HG02943 (cell line): ENCODE results near the gene SEC24D.

Experiments
- ATAC-seq: cut with Tn5 transposase; IDR thresholded peaks from one replicate; pipeline ENCODE4 v1.9.1; 2021; ENCODE audit warnings: mild to moderate bottlenecking, low read depth, moderate library complexity; ENCODE audit not compliant: unreplicated experiment

The SEC24D gene

DNA sequence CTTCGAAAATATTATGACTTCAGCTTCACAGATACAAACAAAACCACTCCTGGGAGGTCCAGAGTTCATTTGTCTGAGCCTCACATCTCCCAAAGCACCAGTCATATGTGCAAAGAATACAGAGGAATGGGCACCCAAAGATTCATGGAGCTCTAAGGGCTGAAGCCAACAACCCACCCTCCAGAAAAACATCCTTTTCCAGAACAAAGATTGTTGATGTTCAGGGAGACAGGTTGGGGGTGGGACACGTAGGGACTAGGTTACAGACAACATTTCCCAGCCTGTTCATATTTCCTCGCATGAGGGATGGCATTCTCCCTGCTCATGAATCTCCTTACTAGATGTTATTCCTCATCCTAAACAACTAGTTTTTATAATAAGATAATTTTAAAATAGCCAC lies 79.5 kb downstream of the SEC24D start:
- ATAC-seq, result no peak

DNA sequence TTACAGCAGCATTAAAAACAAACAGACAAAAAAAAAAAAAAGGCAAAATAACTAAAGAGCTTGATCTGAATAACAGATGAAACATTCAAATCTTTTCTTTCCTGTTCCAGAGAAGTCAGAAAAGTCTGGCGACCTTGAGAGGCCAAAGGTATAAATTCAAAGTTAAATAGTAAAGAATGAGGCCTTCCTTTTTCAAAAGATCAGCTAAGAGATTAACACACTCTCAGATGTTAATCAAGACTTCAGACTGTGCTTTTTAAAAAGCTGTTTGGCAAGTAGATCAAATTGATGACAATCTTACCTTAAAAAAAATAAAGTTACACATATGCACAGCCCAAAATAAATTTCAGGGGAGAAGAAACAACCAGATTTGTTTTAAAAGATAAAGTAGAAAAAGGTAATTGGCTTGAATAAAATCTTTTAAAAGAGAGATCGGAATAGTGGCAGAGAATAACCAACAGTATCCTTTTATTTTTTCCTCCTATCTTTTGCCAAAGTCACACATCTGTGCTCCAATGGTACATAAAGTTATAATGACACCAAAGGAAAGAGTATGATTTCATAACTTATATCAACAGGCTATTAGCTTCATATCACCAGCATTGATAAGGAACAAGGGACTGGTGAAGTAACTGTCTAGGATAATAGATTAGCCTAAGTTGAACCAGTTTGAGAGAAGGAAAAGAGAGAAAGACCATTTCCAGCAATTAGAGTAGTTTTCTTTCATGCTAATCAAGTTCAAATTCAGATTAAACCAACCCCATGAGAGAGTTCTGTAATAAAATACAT lies 80.3 kb downstream of the SEC24D start:
- no peak for ATAC-seq

DNA sequence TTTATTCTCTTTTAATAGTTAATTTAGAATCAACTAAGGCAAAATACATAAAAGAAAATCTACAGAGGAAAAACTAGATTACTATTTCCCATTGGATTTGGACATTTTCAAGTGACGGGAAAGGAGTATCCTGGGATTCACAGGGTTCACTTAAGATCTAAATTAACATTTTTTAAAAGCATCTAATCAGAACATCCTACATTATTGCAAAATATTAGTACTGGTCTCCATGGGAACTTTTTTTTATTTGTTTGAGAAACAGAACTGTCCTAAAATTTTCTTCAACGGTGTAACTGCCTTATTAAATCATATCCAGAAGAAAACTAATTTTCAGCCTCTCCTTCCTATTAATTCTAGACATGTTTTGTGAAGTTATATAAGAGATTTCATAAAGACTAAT lies 81.0 kb downstream of the SEC24D start:
- ATAC-seq, result no peak

DNA sequence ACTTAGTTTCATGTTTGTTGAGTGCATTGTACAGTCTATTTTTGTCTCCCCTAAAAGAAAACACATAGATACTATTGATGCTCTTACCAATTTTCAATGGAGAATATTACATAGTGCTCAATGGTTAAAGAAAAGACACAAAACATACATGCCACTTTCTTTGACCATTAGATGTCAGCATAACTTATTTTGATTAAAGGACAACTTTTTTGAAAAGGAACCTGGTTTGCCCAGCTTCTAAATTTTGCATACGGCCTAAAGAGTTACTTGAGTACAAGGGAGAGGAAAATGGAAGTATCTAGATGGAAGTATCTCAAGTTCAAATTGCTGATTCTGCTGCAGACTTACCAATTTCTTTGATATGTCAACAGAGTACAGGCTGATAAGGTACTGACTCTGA lies 82.2 kb downstream of the SEC24D start:
- ATAC-seq, result no peak

DNA sequence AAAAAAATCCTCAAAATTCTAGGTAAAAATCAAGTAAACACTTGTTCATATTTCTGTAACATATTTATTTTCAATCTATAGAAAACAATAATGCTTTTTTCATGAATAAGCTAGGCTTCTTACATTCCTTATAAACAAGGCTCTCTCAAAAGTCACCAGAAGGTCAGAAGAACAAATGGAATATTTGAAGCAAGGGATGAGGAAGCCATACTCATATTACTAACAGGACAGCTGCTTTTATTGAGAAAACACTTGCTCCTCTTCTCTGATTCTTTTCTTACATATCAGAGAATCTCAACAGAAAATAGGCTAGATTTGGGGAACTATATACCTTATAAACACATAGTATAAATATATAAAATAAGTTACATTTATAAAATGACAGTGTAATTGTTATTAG lies 82.8 kb downstream of the SEC24D start:
- ATAC-seq, result no peak

DNA sequence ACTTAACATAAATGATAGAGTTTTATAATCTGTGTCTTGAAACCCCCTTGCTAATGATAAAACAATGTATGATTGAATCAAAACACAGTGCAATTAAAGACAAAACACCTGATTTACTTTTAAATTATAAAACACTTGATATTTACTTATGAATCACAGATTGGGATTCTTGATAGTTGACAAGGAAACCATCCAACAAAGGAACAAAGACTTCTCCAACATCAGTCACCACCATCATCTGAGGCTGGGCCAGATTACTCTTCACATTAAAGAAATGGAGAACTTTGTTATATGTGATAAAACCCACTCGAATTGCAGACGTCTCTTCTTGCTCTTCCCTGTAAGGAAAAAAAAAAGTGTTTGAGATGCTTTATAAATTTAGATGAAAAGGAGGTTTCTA lies 83.4 kb downstream of the SEC24D start:
- no peak for ATAC-seq

DNA sequence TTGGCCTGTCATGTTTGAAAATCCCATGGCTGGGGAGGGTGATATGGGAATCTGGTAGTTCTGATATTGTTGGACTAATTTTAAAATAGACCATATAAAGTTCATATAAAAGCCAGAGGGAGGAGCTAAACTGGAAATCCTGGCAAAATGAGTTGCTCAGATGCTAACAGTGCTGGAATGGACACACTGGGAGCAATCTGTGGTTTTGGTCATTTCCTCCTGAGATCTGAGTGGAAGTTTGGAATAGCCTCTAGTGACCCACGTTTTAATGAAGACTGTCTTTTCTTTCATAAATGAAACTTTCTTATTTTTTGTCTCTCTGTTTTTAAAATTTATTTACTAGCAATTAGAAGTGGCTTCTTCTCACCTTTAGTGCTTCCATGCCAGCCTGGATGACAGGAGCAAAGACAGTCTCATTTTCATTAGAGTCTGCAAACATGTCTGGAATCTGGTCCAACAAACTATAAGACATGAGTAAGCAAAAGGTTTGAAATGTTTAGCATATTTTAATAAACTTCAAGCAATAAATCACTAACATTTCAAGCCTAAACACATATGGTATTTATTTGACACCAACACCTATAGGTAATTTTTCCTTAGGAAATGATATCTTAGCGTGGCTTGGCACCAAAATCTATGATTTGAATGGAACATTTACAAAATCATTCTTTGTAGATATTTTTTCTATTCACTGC lies 84.2 kb downstream of the SEC24D start:
- ATAC-seq, result no peak

DNA sequence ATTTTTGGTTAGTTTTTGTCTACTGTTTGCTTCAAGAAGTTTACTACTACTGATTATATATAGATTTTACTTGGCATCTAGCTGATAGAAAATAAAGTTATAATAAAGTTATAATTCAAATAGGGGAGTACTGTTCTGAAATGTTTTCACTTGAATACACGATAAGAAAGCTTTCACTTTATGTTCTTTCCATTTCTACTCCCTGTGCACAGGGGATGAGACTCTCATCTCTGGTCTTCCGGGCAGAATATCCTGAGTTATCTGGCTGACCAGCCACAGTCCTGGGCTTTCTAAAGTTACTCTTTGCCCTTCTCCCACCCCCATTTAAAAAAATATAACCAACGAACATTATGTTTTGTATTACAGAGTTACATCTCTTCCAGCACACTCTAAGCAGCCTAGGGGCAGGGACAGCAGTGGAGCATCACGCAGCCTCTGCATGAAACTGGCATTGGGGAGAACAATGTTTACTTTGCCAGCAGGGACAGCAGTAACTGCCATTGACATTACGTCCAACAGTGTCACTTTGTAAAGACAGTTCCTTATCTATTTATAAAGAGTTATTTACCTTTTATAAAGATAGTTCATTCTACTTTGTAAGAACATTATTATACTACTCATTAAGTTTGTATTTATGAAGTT lies 86.5 kb downstream of the SEC24D start:
- ATAC-seq, result no peak

DNA sequence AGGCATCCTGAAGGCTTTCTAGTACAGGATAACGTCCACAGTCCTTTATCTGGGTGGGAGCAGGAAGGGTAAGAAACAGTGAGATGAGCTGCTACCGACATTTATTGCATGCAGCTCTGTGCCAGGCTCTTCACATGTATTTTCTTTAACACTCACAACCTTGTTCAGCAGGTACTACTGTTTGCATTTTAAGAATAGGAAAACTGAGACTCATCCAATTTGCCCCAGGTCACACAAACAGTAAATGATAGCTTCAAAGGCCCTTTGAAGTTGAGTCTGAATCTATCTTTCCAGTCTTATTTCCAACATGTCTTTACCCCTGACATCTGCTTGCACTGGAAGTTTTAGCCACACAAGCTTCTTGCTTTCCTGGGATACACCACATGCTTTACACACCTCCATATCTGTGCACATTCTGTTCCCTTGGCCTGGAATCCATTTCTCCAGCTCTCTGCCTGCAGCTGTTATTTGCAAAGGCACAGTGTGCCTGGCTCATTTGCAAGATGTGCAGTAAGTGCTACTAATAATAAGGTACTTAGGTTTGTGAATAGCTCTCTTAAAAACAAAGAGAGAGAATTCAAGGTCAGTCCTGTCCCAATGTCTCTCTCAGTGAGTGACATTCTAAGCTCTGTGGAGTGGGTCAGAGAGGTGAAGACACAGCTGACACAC lies 89.5 kb downstream of the SEC24D start:
- ATAC-seq, result no peak

DNA sequence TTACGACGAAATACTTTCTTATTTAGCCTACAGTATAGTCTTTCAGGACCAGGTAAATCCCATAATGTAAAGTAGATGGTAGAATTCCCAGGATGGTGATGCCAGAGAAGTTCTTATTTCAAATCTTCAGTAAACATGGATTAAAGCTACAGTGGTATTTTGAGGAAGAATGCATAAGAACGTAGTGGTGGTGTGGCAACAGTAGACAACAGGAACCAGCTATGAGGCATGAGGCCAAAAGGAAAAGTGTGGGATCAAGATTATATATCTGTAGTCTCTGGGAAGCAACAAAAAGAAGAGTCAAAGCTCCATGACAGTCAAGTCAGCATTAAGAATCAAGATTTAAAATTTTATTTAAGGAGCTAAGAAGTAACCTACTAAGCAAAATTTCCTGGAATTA lies 90.6 kb downstream of the SEC24D start:
- no peak for ATAC-seq

DNA sequence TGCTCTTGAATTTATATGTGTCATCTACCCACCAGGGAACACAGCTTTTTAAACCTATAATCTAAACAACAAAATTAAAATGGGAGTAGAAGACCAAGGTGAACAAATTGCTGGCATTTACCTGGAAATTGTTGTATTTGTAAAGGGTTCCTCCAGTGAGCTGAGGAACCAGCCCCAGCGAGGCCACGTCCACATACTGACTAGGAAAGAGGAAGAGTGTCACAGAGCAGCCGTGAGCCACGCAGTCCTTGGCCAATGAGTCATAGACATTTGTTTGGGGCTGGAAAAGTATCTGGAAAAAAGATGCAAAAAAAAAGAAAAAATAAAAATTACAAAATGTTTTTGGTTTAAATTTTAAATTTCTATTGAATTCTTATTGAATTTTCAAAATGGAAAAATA lies 92.1 kb downstream of the SEC24D start:
- ATAC-seq, result no peak

DNA sequence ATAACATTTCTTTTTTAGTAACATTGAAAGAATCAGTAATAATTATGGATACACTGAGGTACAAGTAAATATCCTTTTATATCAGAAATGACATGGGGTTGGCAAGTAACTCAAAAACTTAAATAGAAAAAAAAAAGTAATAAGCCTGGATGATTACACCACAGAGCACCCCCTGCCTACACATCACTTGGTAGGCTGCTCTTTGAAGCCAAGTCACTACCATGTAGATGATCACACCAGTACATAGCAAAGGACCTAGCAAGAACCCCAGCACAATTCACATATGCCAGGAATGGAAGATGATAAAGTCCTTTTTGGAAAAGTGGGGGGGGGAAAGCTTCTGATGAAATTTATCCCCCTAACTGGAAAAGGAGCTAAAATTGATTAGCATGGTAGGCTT lies 93.9 kb downstream of the SEC24D start:
- ATAC-seq, result no peak

DNA sequence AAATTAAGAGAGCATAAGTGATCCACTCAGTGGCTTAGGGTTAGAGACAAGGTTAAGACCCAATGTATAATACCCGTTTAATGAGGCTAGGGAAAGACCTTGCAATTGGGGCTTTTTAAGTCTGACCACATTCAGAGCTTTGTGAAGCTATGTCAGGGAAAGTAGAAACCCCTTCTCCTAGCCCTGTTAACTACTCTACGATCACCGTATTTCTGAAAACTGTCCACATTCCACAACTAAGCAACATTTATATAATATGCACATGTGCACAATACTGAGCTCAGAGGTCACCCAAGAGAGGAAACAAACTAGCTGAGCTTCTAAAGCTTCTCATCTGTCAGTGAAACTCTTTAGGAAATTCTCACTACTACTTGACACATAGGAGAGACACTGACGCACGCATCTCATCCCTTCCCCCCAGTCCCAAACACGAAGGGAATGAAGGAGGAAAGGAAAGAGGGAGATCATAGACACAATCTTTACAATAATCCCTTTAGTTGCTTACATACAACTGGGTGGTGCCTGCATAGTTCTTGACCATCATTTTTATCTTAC lies 94.5 kb downstream of the SEC24D start:
- ATAC-seq, result no peak

DNA sequence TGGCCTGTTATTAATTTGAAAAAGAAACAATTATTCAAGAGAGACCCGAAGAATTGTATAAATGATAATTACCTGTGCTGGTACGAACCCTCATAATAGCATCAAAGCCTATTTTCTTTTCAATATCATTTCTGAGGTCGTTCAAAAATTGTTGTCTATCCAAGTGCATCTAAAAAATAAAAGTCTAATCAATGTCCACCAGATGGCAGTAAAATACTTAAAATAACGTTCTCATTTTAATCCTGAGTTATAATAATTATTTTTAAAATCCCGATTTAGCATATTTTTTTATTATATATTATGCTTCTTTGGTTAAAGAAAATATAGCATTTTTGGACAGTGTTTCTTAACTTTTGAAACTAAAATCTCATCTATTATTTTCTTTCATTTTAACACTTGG lies 95.1 kb downstream of the SEC24D start:
- no peak for ATAC-seq

DNA sequence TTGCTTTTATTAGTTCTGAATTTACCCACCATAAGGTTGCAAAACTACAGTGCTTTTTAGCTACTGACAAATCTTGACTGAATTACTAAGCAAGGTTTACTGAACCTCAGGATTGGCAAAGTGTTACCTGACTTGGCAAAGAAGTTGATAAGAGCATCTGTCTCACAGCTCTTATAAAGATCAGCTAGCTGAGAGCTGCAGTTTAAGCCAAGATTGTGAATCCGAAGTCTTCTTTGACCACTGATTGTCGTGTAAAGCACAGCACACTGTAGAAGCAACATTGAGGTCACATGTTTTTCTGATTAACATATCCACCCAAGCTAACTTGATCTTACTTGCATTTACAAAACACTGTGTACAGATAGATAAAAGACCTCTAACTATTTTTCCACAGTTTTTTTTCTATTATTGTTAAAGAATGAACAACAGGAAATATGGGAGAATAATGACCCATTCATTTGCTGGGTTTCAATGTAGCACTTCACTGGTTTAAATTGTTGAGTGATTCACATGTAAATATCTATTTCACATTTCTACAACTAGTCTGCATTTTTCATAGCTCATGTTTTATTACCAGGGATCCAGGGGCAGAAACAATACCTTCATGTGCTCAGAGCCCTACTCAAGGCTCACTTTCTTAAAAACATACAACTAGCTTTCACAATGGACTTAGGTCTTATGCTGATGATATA lies 96.8 kb downstream of the SEC24D start:
- ATAC-seq, result no peak

DNA sequence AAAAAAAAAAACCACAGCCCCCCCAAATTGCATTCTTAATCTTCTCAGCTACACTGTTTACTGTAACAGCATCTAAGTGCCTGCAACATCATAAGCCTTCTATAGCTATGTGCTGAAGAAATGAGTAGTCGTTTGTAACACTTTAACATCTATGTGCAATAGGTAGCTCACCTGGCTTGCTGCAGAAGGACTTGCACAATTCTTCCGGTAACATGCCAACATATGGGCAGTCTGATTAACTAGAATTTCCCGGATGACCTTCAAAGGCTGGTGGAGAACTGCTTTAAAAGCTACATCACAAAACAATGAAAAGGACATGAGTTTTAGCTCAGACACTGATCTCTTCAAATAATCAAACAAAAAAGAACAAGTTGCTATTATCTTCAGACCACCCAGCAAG lies 97.8 kb downstream of the SEC24D start:
- ATAC-seq, result no peak

DNA sequence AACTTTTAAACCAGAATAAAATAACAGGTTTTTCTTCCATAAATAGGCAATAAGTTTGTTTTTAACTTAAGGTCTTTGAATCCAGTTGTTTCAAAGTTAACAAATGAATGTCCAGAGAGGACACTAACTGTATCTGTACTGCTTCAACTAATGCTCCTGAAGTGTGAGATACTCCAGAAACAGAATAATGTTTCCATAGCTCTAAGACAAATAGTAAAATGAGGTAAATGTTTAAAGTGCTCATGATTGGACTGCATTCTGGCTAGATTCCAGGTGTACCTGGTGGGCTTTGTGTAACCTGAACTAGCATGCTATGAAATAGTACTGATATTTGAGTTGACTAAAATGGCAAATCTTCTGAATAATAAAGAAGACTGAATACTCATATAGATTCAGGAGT lies 99.0 kb downstream of the SEC24D start:
- no peak for ATAC-seq

DNA sequence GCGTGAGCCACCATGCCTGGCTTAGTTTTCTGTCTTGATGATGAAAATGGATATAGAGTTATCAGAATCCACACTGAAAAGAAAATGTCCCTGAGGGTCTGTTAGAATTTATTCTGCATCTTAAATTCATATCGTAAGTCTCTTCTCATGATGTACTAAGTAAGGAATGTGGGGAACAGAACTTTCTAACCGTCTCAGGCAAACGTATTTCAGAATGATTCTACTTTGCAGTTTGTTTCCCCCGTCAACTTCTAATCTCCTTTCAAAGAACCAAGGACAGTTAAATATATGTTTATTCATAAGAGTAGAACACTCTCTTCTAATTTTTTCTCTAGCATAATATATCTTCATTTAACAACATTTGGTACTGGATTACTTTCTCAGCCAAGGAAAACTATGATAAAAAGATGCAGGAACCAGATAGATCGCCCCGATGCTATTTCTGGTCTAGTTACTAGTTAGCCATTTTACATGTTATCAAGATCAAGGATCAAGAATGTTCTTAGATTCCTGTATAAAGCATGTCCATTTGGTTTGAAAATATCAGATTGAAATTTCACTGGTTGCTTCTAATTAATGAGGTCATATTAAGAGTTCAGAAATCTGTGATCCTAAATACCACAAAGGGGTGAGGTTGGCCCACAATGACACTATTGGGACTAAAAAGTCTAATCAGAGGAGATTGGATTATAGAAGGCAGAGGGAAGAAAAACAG lies 101.3 kb downstream of the SEC24D start:
- no peak for ATAC-seq

DNA sequence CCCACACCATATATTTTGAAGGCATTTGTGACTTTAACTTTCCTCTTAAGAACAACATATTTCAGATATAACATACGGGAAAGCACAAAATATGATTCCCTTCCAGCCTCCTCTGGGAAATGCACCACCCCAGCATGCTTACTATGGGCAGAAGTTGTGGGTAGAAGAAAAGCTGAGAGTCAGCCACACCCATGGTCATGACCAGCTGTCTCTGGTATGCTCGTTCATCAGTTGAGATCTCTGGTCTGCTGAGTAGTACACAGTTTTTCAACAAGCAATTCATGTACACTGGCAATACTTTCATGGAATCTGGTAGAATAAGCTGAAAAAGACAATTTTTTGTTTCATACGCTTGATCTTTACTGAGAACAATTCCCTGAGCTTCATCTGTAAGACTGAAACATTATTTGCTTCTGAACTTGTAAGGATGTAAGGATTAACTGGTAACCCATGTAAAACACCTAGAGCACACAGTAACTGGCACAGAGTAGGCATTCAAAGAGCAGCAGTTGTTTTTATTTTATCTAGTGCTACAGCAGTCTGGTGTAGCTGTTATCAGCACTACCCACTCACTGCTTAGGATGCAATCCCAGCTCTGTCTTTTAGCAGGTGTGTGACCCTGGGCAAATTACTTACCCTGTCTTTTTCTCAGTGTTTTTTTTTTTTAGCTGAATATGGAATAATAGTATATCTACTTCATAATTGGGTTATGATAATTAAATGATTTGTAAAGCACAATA lies 103.2 kb downstream of the SEC24D start:
- no peak for ATAC-seq
